Activated CD4-positive, CD25-positive, alpha-beta regulatory T cell treated with anti-CD3 and anti-CD28 coated beads, Interleukin-2, amount 50 U/mL, for 16 hours (primary cell): ENCODE data around the gene MTNR1A.
A peak's percentile ranks its signal among the peaks of the same experiment; 100 is the strongest.

ENCODE experiments used
- DNase-seq: peaks from one replicate; pipeline ENCODE4 v3.0.0-alpha.2; 2020; ENCODE audit warnings: low read depth, low spot score

MTNR1A gene

GRCh38 chr4:186554914-186555827 lies at the start of gene MTNR1A:
Gene MTNR1A (minus strand): TSS chr4:186555567. CDS start chr4:186555365, 202 bp downstream.
- DNase-seq = no peak

- no peak for DNase-seq
Observed at GRCh38 chr4:186604124-186604807, 48.9 kb upstream of the MTNR1A start.

- no peak for DNase-seq
Observed at GRCh38 chr4:186602978-186603377, 47.6 kb upstream of the MTNR1A start.

GRCh38 chr4:186599483-186599882 lies 44.1 kb upstream of the MTNR1A start:
- no peak for DNase-seq

- no peak for DNase-seq
Observed at GRCh38 chr4:186598686-186599085, 43.3 kb upstream of the MTNR1A start.

- no peak for DNase-seq
Observed at GRCh38 chr4:186596850-186597390, 41.6 kb upstream of the MTNR1A start.

- DNase-seq = no peak
Observed at GRCh38 chr4:186596346-186596745, 41.0 kb upstream of the MTNR1A start.

- no peak for DNase-seq
Observed at GRCh38 chr4:186593587-186593973, 38.2 kb upstream of the MTNR1A start.

GRCh38 chr4:186592966-186593586 lies 37.7 kb upstream of the MTNR1A start:
- no peak for DNase-seq

GRCh38 chr4:186592445-186592844 lies 37.1 kb upstream of the MTNR1A start:
- no peak for DNase-seq

- no peak for DNase-seq
Observed at GRCh38 chr4:186591651-186592050, 36.3 kb upstream of the MTNR1A start.

GRCh38 chr4:186588503-186588902 lies 33.1 kb upstream of the MTNR1A start:
- no peak for DNase-seq

GRCh38 chr4:186587416-186588018 lies 32.1 kb upstream of the MTNR1A start:
- DNase-seq = peak; percentile 23

- no peak for DNase-seq
Observed at GRCh38 chr4:186586205-186586604, 30.8 kb upstream of the MTNR1A start.

GRCh38 chr4:186584912-186585311 lies 29.5 kb upstream of the MTNR1A start:
- no peak for DNase-seq

- no peak for DNase-seq
Observed at GRCh38 chr4:186581421-186581820, 26.1 kb upstream of the MTNR1A start.

GRCh38 chr4:186580669-186581068 lies 25.3 kb upstream of the MTNR1A start:
- DNase-seq = no peak

- no peak for DNase-seq
Observed at GRCh38 chr4:186570193-186570996, 15.0 kb upstream of the MTNR1A start.

- no peak for DNase-seq
Observed at GRCh38 chr4:186569533-186570192, 14.3 kb upstream of the MTNR1A start.

GRCh38 chr4:186566068-186566467 lies 10.7 kb upstream of the MTNR1A start:
- no peak for DNase-seq
